Kidney epithelial cell (primary cell): ENCODE results near the gene CASP12. TPM values are rescaled to one million over a fixed set of nuclear protein-coding genes. Genes with fewer than 3 reads are reported as not detected.
A peak's percentile ranks its signal among the peaks of the same experiment; 100 is the strongest.

Experiments used
- DNase-seq: peaks from one replicate; pipeline ENCODE4 v3.0.0-alpha.2; 2010; ENCODE audit warnings: low read depth
- H3K27me3 ChIP-seq: 2 replicates; pipeline ENCODE4 v1.6.0; 2011; ENCODE audit warnings: low read length; ENCODE audit not compliant: control insufficient read depth, insufficient read depth
- H3K36me3 ChIP-seq: 2 replicates; pipeline ENCODE4 v1.5.1; 2011; ENCODE audit warnings: low read length; ENCODE audit not compliant: control insufficient read depth, insufficient read depth
- H3K4me3 ChIP-seq: 2 replicates; pipeline ENCODE4 v1.5.1; 2011; ENCODE audit warnings: low read depth, mild to moderate bottlenecking, control low read depth, low read length
- CTCF ChIP-seq: IDR thresholded peaks from 2 replicates; pipeline ENCODE4 v1.5.1; 2011; ENCODE audit warnings: mild to moderate bottlenecking, moderate library complexity, low read length, control low read depth, inconsistent platforms; ENCODE audit not compliant: insufficient read depth, poor library complexity, severe bottlenecking
- total RNA-seq: library from RNA; depleted of rRNA; stranded (reverse); fragments of >200 nt; gene quantifications from 2 replicates; pipeline ENCODE4 v1.2.3, GENCODE V29; 2015

CASP12 gene
- total RNA-seq, 1 donor from 2014 or later = not detected

GRCh38 chr11:104916442-104916841 lies 18.2 kb upstream of the CASP12 start:
- Histone ChIP-seq H3K36me3 (no peaks in the 10 kb centered on the region), H3K4me3 (no peak overlapping the region), H3K27me3 (no peaks in the 10 kb centered on the region)
- no peak for DNase-seq
- no peak for TF ChIP-seq CTCF

GRCh38 chr11:104912102-104912501 lies 13.8 kb upstream of the CASP12 start:
- no peak for TF ChIP-seq CTCF
- Histone ChIP-seq H3K36me3 (no peaks in the 10 kb centered on the region), H3K27me3 (no peaks in the 10 kb centered on the region), H3K4me3 (no peak overlapping the region)
- DNase-seq = no peak

- TF ChIP-seq CTCF = no peak
- Histone ChIP-seq H3K27me3 (no peaks in the 10 kb centered on the region), H3K4me3 (no peak overlapping the region), H3K36me3 (no peaks in the 10 kb centered on the region)
- no peak for DNase-seq
Observed at GRCh38 chr11:104908186-104908531, 9.9 kb upstream of the CASP12 start.

GRCh38 chr11:104907521-104908185 lies 9.4 kb upstream of the CASP12 start:
- Histone ChIP-seq H3K36me3 (no peaks in the 10 kb centered on the region), H3K4me3 (no peak overlapping the region), H3K27me3 (no peaks in the 10 kb centered on the region)
- no peak for TF ChIP-seq CTCF
- no peak for DNase-seq

GRCh38 chr11:104905271-104905670 lies 7.0 kb upstream of the CASP12 start:
- H3K27me3 ChIP-seq = no peaks in the 10 kb centered on the region
- H3K4me3 ChIP-seq = no peak overlapping the region
- no peak for DNase-seq
- peak; percentile 10 for TF ChIP-seq CTCF
- no peaks in the 10 kb centered on the region for H3K36me3 ChIP-seq

GRCh38 chr11:104899226-104899625 lies 966 bp upstream of the CASP12 start:
- H3K36me3 ChIP-seq = no peaks in the 10 kb centered on the region
- no peak for TF ChIP-seq CTCF
- H3K4me3 ChIP-seq = no peak overlapping the region
- no peaks in the 10 kb centered on the region for H3K27me3 ChIP-seq
- DNase-seq = no peak
